Measurements from ENCODE around the gene TOR1AIP2. TPM values are rescaled to one million over a fixed set of nuclear protein-coding genes. Genes with fewer than 3 reads are reported as not detected.

Gene TOR1AIP2
- total RNA-seq, 2 experiments from 2014 or later, result 31.0 to 49.9 TPM

DNA sequence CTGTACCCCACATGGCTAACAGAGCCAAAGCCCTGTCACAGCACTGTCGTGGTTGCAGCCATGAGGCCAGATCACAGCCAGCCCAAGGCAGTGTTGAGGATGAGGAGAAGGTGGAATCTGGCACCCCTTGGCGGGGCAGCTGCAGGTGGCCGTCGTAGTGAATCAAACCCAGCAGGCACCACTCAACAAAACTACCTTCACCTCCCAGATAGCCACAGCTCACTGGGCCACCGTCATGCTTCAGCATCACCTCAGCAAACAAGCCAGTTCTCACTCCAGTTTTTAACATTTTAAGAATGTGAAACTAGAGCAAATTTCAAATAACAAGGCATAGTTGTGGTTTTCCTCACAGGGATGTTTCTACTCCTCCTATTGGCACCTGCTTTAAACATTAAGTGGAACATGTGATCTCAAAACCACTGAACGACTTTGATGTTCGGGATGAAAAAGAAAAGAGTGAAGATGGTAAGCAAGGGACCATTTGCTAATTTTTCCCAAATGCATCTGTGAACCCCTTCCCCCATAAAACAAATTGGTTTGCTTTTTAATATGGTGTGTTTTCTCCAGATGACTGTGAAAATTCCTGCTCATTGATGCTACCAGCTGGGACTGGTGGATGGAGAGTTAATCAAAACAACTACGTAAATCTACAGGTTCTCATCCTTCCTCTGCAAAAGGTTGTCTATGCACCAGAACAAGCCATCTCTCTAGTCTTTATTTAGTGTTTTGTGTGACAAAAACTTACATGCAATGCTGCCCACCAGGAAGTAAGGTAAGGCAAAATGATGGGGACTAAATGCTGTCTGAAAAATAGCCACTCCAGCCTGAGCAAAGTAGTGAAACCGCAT lies 45.5 kb downstream of the TOR1AIP2 start:
- Histone ChIP-seq H3K4me3 (ENCODE audit: low read depth, low read length, poor library complexity, severe bottlenecking) (no peak overlapping the region), H3K79me2 (ENCODE audit: insufficient read depth, low read depth, low read length) (no peaks in the 10 kb centered on the region), H3K27ac (ENCODE audit: low read depth, low read length, poor library complexity, severe bottlenecking) (no peak overlapping the region), H3K36me3 (ENCODE audit: insufficient read depth, low read length) (no peaks in the 10 kb centered on the region), H3K4me1 (ENCODE audit: insufficient read depth, low read length, poor library complexity, severe bottlenecking) (no peaks in the 10 kb centered on the region), H4K20me1 (ENCODE audit: insufficient read depth, low read length) (no peaks in the 10 kb centered on the region), H3K9me3 (ENCODE audit: low read length) (no peaks in the 10 kb centered on the region), H3K9me2 (ENCODE audit: insufficient read depth, low read length) (no peaks in the 10 kb centered on the region), H3K4me2 (ENCODE audit: low read length) (no peak overlapping the region), H2AFZ (ENCODE audit: low read length) (no peak overlapping the region)
- DNase-seq (ENCODE audit: low spot score), result no peak
- intact Hi-C loops (cut with micrococcal nuclease; ENCODE audit: unreplicated experiment), result no loop called here
- no TSS peak for BruUV-seq (replicated peaks)
- TF ChIP-seq EZH2phosphoT487 (IDR thresholded peaks at IDR 0.05; ENCODE audit: borderline replicate concordance, low read depth, low read length), result no peak
- TF ChIP-seq, protein P1, sequence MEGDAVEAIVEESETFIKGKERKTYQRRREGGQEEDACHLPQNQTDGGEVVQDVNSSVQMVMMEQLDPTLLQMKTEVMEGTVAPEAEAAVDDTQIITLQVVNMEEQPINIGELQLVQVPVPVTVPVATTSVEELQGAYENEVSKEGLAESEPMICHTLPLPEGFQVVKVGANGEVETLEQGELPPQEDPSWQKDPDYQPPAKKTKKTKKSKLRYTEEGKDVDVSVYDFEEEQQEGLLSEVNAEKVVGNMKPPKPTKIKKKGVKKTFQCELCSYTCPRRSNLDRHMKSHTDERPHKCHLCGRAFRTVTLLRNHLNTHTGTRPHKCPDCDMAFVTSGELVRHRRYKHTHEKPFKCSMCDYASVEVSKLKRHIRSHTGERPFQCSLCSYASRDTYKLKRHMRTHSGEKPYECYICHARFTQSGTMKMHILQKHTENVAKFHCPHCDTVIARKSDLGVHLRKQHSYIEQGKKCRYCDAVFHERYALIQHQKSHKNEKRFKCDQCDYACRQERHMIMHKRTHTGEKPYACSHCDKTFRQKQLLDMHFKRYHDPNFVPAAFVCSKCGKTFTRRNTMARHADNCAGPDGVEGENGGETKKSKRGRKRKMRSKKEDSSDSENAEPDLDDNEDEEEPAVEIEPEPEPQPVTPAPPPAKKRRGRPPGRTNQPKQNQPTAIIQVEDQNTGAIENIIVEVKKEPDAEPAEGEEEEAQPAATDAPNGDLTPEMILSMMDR (conservative IDR thresholded peaks at IDR 0.05; ENCODE audit: low read length), result no peak
- POLR2A ChIA-PET, result interaction anchor here (0.6 to 0.7 kb wide), 2 partner anchors 110 to 594 kb away, joined by 3 to 10 read pairs; no protein-coding TSS in a partner anchor
- CTCF ChIA-PET (ENCODE audit: unreplicated experiment), result no interaction called here

DNA sequence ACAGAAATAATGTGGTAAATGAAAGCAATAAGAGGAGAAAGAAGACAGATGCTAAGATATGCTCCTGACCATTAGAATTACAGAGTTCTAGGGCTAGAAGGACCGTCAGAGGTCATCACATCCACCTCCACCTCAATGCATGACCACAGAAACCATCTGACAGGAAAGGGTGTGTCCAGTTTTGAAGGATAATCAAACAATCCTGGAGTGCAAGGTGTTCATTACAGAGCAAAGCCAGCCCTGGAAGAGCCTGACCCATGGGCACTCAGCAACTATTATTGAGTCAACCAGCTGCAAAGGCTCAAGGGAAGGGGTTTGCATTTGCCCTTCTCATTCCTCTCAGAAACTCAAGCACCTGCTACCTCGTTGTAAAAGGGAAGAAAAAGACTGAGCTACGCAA lies 46.4 kb downstream of the TOR1AIP2 start:
- no peak overlapping the region for H3K4me2 ChIP-seq (ENCODE audit: low read length)
- H3K9me3 ChIP-seq (ENCODE audit: low read length), result no peaks in the 10 kb centered on the region
- TF ChIP-seq, protein P1 (conservative IDR thresholded peaks at IDR 0.05; ENCODE audit: low read length), result no peak
- no peak for TF ChIP-seq EZH2phosphoT487 (IDR thresholded peaks at IDR 0.05; ENCODE audit: borderline replicate concordance, low read depth, low read length)
- H4K20me1 ChIP-seq (ENCODE audit: insufficient read depth, low read length), result no peaks in the 10 kb centered on the region
- intact Hi-C loops (cut with micrococcal nuclease; ENCODE audit: unreplicated experiment), result no loop called here
- BruUV-seq (replicated peaks), result no TSS peak
- ChIA-PET CTCF (ENCODE audit: unreplicated experiment) (no interaction called here), POLR2A (interaction anchor here (0.6 kb wide), 1 partner anchor 109 kb away, joined by 3 read pairs; no protein-coding TSS in a partner anchor)
- H3K9me2 ChIP-seq (ENCODE audit: insufficient read depth, low read length), result no peaks in the 10 kb centered on the region
- H3K79me2 ChIP-seq (ENCODE audit: insufficient read depth, low read depth, low read length), result no peaks in the 10 kb centered on the region
- no peaks in the 10 kb centered on the region for H3K4me1 ChIP-seq (ENCODE audit: insufficient read depth, low read length, poor library complexity, severe bottlenecking)
- no peak overlapping the region for H3K27ac ChIP-seq (ENCODE audit: low read depth, low read length, poor library complexity, severe bottlenecking)
- DNase-seq (ENCODE audit: low spot score), result no peak
- no peaks in the 10 kb centered on the region for H3K36me3 ChIP-seq (ENCODE audit: insufficient read depth, low read length)
- no peak overlapping the region for H2AFZ ChIP-seq (ENCODE audit: low read length)
- H3K4me3 ChIP-seq (ENCODE audit: low read depth, low read length, poor library complexity, severe bottlenecking), result no peak overlapping the region

DNA sequence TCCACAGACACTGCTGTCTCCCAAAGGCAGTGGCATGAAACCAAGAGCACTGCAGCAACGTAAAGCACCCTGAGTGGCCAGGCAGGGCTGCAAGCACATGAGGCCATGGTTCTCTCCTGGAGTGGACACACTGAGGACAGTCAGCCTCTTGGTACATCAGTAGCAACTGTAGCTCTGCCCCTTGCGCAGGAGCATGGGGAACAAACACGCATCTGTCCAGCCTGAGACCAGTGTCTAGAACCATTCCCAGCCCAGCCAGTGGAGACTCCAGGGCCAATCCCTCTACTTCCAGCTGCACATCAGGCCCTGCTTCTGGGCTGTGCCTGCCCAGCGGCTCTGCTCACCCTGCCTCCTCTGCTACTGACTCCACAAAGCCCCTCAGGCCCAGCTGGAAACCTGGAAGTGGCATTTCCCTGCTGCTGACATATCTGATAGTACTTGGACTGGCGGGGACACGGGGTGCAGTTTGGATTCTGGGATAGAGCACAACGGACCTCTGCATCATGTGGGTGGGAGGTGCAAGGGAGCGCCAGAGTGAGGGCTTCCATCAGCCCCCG lies 49.0 kb downstream of the TOR1AIP2 start:
- no peaks in the 10 kb centered on the region for H3K79me2 ChIP-seq (ENCODE audit: insufficient read depth, low read depth, low read length)
- intact Hi-C loops (cut with micrococcal nuclease; ENCODE audit: unreplicated experiment), result no loop called here
- TF ChIP-seq, protein P1 (conservative IDR thresholded peaks at IDR 0.05; ENCODE audit: low read length), result no peak
- TF ChIP-seq EZH2phosphoT487 (IDR thresholded peaks at IDR 0.05; ENCODE audit: borderline replicate concordance, low read depth, low read length), result no peak

More for the DNA sequence above, 49.0 kb downstream of the TOR1AIP2 start:
- BruUV-seq (replicated peaks), result no TSS peak
- ChIA-PET CTCF (ENCODE audit: unreplicated experiment) (interaction anchor here (0.7 kb wide), 1 partner anchor 19 kb away, joined by 3 read pairs; no protein-coding TSS in a partner anchor), POLR2A (no interaction called here)
- no peak overlapping the region for H3K27ac ChIP-seq (ENCODE audit: low read depth, low read length, poor library complexity, severe bottlenecking)
- H3K36me3 ChIP-seq (ENCODE audit: insufficient read depth, low read length), result no peaks in the 10 kb centered on the region
- H3K9me2 ChIP-seq (ENCODE audit: insufficient read depth, low read length), result no peaks in the 10 kb centered on the region
- H3K4me2 ChIP-seq (ENCODE audit: low read length), result no peak overlapping the region
- H2AFZ ChIP-seq (ENCODE audit: low read length), result no peak overlapping the region
- no peaks in the 10 kb centered on the region for H3K9me3 ChIP-seq (ENCODE audit: low read length)
- no peaks in the 10 kb centered on the region for H4K20me1 ChIP-seq (ENCODE audit: insufficient read depth, low read length)
- no peak overlapping the region for H3K4me3 ChIP-seq (ENCODE audit: low read depth, low read length, poor library complexity, severe bottlenecking)
- no peak for DNase-seq (ENCODE audit: low spot score)
- no peaks in the 10 kb centered on the region for H3K4me1 ChIP-seq (ENCODE audit: insufficient read depth, low read length, poor library complexity, severe bottlenecking)
